IMR-90 (cell line): ENCODE results near the gene AFG3L2.
A peak's percentile ranks its signal among the peaks of the same experiment; 100 is the strongest.

ENCODE experiments used
- CEBPB ChIP-seq: IDR thresholded peaks from 2 replicates; pipeline ENCODE4 v1.6.1; 2012; ENCODE audit warnings: low read depth, low read length, improper control_type of control experiment
- MAFK ChIP-seq: IDR thresholded peaks from 2 replicates; pipeline ENCODE4 v1.6.1; 2012; ENCODE audit warnings: low read depth, low read length, improper control_type of control experiment
- MXI1 ChIP-seq: IDR thresholded peaks from 2 replicates; pipeline ENCODE4 v1.6.1; 2012; ENCODE audit warnings: low read depth, mild to moderate bottlenecking, low read length, moderate library complexity, borderline replicate concordance
- NFE2L2 ChIP-seq: fragments of 150-350 bp; IDR thresholded peaks from 2 replicates; pipeline ENCODE4 v1.6.1; 2016; ENCODE audit warnings: low read depth, mild to moderate bottlenecking, low read length
- POLR2A ChIP-seq: IDR thresholded peaks from 2 replicates; pipeline ENCODE4 v1.6.1; 2012; ENCODE audit warnings: mild to moderate bottlenecking, low read depth, low read length
- RCOR1 ChIP-seq: IDR thresholded peaks from 2 replicates; pipeline ENCODE4 v1.6.1; 2012; ENCODE audit warnings: mild to moderate bottlenecking, low read length, improper control_type of control experiment; ENCODE audit not compliant: insufficient replicate concordance
- TF ChIP-seq, protein P1 (sequence below): conservative IDR thresholded peaks from 2 replicates; pipeline ENCODE4 v1.5.1; 2012; ENCODE audit warnings: mild to moderate bottlenecking, low read depth, low read length, improper control_type of control experiment
- TF ChIP-seq, protein P2 (sequence below): fragments of 150-350 bp; IDR thresholded peaks from 2 replicates; pipeline ENCODE4 v1.6.1; 2016; ENCODE audit warnings: low read depth, mild to moderate bottlenecking, low read length, moderate library complexity, borderline replicate concordance
- TF ChIP-seq, protein P3 (sequence below): fragments of 150-350 bp; IDR thresholded peaks from 2 replicates; pipeline ENCODE4 v1.6.1; 2017; ENCODE audit warnings: mild to moderate bottlenecking, antibody characterized with exemption, low read length, low read depth

DNA sequence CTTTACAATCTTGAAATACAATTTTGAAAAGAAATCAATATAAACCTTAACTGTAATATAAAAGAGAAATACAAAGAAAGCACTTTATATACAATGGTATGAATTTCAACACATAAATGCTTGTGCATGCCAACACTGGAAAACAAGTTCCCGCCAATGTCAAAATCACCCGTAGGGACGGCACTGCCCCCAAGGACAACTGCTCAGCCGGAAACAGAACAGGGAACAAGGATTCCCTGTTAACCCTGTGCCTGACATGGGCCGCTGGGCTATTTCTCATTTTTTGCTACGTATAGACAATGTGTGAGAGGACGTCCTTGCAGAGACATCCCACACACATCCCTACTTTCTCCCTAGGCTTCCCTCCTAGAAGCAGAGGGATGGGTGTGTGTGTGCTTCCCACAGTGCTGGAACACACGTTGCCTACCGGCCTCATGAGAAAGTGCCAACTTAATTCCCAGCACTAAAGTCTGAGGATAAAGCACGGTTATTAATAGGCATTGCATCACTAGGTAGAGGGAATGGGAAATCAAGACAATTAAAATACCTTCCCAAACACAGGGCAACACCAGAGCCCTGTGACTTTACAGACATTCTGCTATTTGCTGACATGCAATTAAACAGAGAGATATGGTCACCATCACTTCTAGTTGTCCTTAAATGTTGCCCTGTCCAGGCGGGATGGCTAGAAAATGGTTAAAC, 14.4 kb downstream of the AFG3L2 start:
- TF ChIP-seq, protein P1, sequence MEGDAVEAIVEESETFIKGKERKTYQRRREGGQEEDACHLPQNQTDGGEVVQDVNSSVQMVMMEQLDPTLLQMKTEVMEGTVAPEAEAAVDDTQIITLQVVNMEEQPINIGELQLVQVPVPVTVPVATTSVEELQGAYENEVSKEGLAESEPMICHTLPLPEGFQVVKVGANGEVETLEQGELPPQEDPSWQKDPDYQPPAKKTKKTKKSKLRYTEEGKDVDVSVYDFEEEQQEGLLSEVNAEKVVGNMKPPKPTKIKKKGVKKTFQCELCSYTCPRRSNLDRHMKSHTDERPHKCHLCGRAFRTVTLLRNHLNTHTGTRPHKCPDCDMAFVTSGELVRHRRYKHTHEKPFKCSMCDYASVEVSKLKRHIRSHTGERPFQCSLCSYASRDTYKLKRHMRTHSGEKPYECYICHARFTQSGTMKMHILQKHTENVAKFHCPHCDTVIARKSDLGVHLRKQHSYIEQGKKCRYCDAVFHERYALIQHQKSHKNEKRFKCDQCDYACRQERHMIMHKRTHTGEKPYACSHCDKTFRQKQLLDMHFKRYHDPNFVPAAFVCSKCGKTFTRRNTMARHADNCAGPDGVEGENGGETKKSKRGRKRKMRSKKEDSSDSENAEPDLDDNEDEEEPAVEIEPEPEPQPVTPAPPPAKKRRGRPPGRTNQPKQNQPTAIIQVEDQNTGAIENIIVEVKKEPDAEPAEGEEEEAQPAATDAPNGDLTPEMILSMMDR: no peak
- TF ChIP-seq, protein P2, sequence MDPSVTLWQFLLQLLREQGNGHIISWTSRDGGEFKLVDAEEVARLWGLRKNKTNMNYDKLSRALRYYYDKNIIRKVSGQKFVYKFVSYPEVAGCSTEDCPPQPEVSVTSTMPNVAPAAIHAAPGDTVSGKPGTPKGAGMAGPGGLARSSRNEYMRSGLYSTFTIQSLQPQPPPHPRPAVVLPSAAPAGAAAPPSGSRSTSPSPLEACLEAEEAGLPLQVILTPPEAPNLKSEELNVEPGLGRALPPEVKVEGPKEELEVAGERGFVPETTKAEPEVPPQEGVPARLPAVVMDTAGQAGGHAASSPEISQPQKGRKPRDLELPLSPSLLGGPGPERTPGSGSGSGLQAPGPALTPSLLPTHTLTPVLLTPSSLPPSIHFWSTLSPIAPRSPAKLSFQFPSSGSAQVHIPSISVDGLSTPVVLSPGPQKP: no peak
- TF ChIP-seq NFE2L2: no peak
- no peak for TF ChIP-seq RCOR1
- TF ChIP-seq, protein P3, sequence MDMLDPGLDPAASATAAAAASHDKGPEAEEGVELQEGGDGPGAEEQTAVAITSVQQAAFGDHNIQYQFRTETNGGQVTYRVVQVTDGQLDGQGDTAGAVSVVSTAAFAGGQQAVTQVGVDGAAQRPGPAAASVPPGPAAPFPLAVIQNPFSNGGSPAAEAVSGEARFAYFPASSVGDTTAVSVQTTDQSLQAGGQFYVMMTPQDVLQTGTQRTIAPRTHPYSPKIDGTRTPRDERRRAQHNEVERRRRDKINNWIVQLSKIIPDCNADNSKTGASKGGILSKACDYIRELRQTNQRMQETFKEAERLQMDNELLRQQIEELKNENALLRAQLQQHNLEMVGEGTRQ: no peak
- no peak for TF ChIP-seq POLR2A
- TF ChIP-seq MXI1: no peak
- TF ChIP-seq MAFK: 0 out of 2 replicates have a peak, but pooled peaks have one; percentile 9
- no peak for TF ChIP-seq CEBPB
